Osteocyte (in vitro differentiated cells): ENCODE results near the gene PHACTR1. TPM values are rescaled to one million over a fixed set of nuclear protein-coding genes. Genes with fewer than 3 reads are reported as not detected.
"Not testable (repeated sequence)": the region's sequence is repeated elsewhere in the genome, so short reads cannot be mapped to it uniquely, and the experiment has no call there.

Experiments used
- DNase-seq: peaks from one replicate; pipeline ENCODE4 v3.0.0; 2021; ENCODE audit warnings: mixed read lengths; ENCODE audit not compliant: unreplicated experiment; ENCODE audit errors: extremely low spot score
- H3K27ac Mint-ChIP-seq: one replicate; pipeline ENCODE4 v1.8.0; 2021; ENCODE audit warnings: mild to moderate bottlenecking, mixed read lengths; ENCODE audit not compliant: unreplicated experiment
- H3K27me3 Mint-ChIP-seq: one replicate; pipeline ENCODE4 v1.8.0; 2021; ENCODE audit warnings: mixed read lengths; ENCODE audit not compliant: unreplicated experiment
- H3K36me3 Mint-ChIP-seq: one replicate; pipeline ENCODE4 v1.8.0; 2021; ENCODE audit warnings: mixed read lengths; ENCODE audit not compliant: unreplicated experiment
- H3K4me1 Mint-ChIP-seq: one replicate; pipeline ENCODE4 v1.8.0; 2021; ENCODE audit warnings: mixed read lengths; ENCODE audit not compliant: unreplicated experiment
- H3K4me3 Mint-ChIP-seq: one replicate; pipeline ENCODE4 v1.8.0; 2021; ENCODE audit warnings: mild to moderate bottlenecking, moderate library complexity, mixed read lengths; ENCODE audit not compliant: unreplicated experiment
- H3K9me3 Mint-ChIP-seq: one replicate; pipeline ENCODE4 v1.8.0; 2021; ENCODE audit warnings: mixed read lengths; ENCODE audit not compliant: unreplicated experiment
- total RNA-seq: library from RNA; stranded (reverse); gene quantifications from 2 replicates; pipeline ENCODE4 v1.2.1, GENCODE V29; 2021
- TF ChIP-seq, protein P1 (sequence below): fragments of 200-600 bp; sonication (generic); IDR thresholded peaks from 2 replicates; pipeline ENCODE4 v1.5.0; 2021; ENCODE audit warnings: antibody characterized with exemption, mild to moderate bottlenecking, moderate library complexity

PHACTR1 gene
- total RNA-seq, 1 donor from 2014 or later = 1.0 TPM

DNA sequence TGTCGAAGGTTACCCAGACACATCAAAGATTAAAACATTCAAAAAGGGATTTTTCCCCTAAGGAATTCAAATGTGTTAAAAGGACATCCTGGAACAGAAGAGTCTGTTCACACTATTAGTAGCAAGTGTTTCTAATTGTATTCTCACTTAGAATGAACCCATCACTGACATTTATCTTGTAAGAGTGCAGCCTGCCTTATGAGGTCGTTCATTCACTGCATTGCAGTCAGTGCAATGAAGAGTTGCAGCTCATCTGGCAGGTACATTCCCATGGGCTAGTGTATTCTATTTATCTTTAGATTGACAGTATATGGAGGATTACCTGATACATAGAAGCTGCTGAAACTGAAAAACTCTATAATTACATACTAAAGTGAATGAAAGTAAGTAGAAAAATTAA is 36.5 kb downstream of the PHACTR1 start:
- H3K36me3 Mint-ChIP-seq = no peaks in the 10 kb centered on the region
- peaks cover 5% of the 10 kb centered on the region for H3K9me3 Mint-ChIP-seq
- peaks cover 40% of the 10 kb centered on the region for H3K27me3 Mint-ChIP-seq
- H3K27ac Mint-ChIP-seq = no peak overlapping the region
- TF ChIP-seq, protein P1, sequence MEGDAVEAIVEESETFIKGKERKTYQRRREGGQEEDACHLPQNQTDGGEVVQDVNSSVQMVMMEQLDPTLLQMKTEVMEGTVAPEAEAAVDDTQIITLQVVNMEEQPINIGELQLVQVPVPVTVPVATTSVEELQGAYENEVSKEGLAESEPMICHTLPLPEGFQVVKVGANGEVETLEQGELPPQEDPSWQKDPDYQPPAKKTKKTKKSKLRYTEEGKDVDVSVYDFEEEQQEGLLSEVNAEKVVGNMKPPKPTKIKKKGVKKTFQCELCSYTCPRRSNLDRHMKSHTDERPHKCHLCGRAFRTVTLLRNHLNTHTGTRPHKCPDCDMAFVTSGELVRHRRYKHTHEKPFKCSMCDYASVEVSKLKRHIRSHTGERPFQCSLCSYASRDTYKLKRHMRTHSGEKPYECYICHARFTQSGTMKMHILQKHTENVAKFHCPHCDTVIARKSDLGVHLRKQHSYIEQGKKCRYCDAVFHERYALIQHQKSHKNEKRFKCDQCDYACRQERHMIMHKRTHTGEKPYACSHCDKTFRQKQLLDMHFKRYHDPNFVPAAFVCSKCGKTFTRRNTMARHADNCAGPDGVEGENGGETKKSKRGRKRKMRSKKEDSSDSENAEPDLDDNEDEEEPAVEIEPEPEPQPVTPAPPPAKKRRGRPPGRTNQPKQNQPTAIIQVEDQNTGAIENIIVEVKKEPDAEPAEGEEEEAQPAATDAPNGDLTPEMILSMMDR = no peak
- DNase-seq = no peak
- no peak overlapping the region for H3K4me3 Mint-ChIP-seq
- peaks cover 6% of the 10 kb centered on the region for H3K4me1 Mint-ChIP-seq

DNA sequence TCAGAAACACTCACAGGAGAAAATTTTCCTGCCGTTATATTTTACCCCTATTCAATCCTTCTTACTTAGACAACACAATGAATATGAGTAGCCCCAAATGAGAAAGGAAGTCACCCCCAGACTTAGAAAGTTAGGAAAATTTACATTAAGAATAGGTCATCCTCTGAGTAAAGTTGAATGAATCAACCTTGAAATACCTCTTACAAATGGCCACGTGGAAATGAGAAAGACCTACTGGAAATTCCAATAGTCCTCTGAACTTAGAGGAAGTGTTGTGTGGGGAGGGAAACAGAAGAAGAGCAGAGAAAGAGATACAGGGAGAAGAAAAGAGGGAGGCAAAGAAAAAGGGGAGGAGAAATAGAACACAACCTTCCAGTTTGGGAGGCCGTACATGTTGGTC is 43.7 kb downstream of the PHACTR1 start:
- no peaks in the 10 kb centered on the region for H3K9me3 Mint-ChIP-seq
- H3K36me3 Mint-ChIP-seq = no peaks in the 10 kb centered on the region
- no peak overlapping the region for H3K27ac Mint-ChIP-seq
- DNase-seq = no peak
- H3K4me3 Mint-ChIP-seq = no peak overlapping the region
- TF ChIP-seq, protein P1 = no peak
- no peaks in the 10 kb centered on the region for H3K4me1 Mint-ChIP-seq
- peaks cover 28% of the 10 kb centered on the region for H3K27me3 Mint-ChIP-seq

DNA sequence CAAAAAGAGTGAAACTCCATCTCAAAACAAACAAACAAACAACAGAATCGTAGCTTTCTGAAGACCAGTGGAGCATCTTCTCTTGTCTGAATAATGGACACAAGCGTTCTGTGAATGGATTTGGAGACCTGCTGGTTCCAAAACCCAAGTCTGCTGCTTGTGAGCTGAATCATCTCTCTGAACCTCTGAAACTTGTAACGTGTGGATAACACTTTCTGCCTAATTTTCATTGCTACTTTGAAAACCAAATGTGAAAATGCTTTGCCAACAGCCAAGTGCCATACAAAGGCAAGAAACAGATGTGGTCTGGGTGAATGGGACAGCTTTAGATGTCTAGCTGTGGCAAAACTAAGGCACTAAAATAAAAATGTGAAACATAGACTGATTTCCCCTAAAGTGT is 44.3 kb downstream of the PHACTR1 start:
- TF ChIP-seq, protein P1 = no peak
- no peak for DNase-seq
- H3K27me3 Mint-ChIP-seq = peaks cover 29% of the 10 kb centered on the region
- no peaks in the 10 kb centered on the region for H3K4me1 Mint-ChIP-seq
- H3K27ac Mint-ChIP-seq = no peak overlapping the region
- H3K4me3 Mint-ChIP-seq = no peak overlapping the region
- no peaks in the 10 kb centered on the region for H3K36me3 Mint-ChIP-seq
- H3K9me3 Mint-ChIP-seq = no peaks in the 10 kb centered on the region

DNA sequence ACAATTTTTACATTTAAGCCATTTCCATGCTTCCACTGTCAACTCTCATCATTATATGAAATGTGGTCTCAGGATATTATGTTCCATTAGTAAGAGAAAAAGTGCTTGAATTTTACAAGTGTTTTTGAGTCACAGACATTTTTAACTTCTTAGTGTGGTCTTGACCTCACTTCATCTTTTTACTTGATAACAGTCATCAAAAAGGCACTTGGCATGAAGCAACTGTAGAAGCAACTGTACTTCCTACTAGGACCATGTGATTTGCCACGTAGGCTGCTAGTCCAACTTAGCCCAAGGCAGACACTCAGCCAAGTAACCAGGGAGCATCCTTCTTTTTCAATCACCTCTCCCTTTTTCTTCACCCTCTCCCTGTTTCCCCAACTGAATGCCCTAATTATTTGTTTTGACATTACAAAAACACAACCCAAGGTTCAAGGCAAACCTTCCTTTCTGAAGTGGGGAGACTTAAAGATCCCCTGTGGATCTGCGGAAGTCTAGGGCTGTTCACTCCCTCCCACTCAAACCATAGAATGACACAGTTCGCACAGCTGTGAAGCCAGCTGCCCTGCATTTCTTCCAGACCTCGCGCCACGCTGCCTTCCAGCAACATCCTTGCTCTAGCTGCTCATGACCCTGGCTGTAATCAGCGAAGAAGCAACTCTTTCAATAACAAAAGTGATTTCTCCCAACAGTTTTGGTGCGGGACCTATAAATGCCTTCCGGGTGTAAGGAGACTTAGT is 45.0 kb downstream of the PHACTR1 start:
- no peaks in the 10 kb centered on the region for H3K9me3 Mint-ChIP-seq
- H3K36me3 Mint-ChIP-seq = no peaks in the 10 kb centered on the region
- H3K4me1 Mint-ChIP-seq = no peaks in the 10 kb centered on the region
- TF ChIP-seq, protein P1 = no peak
- no peak overlapping the region for H3K27ac Mint-ChIP-seq
- H3K4me3 Mint-ChIP-seq = no peak overlapping the region
- H3K27me3 Mint-ChIP-seq = peaks cover 23% of the 10 kb centered on the region
- no peak for DNase-seq

DNA sequence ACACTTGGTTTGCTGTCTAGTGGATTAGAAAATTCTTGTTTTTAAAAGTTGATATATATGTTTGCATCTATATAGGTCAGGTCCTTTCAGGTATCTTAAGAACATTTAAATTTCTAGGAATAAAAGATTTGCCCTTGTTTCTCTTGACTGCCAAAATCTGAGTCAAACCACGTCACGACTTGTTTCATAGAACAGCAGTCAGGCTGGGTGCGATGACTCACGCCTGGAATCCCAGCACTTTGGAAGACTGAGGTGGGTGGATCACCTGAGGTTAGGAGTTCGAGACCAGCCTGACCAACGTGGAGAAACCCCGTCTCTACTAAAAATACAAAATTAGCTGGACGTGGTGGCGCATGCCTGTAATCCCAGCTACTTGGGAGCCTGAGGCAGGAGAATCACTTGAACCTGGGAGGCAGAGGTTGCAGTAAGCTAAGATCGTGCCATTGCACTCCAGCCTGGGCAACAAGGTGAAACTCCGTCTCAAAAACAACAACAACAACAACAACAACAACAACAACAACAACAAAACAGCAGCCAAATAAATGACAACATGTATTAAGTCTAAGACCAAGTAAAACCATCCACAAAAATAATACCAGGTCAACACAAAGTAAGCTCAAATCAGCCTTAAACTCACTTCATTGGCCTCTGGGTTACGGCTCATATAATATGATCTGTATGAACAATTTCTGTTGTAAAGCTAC is 46.3 kb downstream of the PHACTR1 start:
- not testable (repeated sequence) for H3K27ac Mint-ChIP-seq, DNase-seq

More for the DNA sequence above, 46.3 kb downstream of the PHACTR1 start:
- not testable (repeated sequence) for H3K9me3 Mint-ChIP-seq, H3K4me3 Mint-ChIP-seq, H3K36me3 Mint-ChIP-seq, H3K4me1 Mint-ChIP-seq
- H3K27me3 Mint-ChIP-seq = peaks cover 14% of the 10 kb centered on the region
